CD4-positive, alpha-beta T cell treated with Interferon alpha-2 for 1 hour (primary cell): ENCODE results near the gene CHN2.

Experiments used
- DNase-seq, 2 donors: peaks; one replicate each; pipeline ENCODE4 v3.0.0-alpha.2; 2020 to 2022

CHN2 gene

DNA sequence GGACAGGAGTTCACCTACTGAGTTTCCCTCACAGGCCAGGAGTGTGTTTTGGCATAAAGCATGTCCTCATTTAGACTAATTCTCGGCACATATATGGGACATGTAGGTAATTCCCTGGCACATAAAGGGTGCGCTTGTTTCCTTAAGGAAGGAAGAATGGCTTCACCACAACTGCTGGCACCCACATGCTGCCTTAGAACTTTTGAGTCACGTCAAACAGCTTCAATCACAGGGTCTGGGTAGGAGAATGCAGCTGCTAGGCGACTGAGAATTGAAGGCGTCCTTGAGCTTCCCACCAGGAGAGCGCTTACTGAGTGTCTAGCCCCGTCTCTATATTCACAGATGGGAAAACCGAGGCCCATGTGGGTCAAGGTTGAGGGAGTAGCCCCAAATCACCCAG, 146.1 kb downstream of the CHN2 start:
- no peak for DNase-seq

GRCh38 chr7:29341156-29341555, 146.6 kb downstream of the CHN2 start:
- DNase-seq, result no peak

DNA sequence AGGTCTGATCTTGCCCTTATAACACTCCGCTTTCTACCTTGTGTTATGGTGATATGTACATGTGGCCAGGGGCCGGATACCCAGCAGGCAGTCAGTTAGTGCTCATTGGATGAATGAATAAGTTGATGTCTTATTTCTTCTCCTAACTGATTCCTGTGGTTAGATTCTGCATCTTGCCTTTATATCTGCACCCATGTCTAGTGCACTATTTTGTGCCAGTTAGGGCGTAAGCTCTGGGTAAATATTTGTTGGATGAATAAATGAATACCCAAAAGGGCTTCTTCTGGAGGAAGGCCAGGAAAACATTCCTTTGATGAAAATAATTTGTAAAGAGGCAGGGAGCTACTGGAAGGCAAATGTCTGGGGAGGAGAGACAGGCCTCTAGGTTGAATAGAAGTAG, 148.2 kb downstream of the CHN2 start:
- no peak for DNase-seq

DNA sequence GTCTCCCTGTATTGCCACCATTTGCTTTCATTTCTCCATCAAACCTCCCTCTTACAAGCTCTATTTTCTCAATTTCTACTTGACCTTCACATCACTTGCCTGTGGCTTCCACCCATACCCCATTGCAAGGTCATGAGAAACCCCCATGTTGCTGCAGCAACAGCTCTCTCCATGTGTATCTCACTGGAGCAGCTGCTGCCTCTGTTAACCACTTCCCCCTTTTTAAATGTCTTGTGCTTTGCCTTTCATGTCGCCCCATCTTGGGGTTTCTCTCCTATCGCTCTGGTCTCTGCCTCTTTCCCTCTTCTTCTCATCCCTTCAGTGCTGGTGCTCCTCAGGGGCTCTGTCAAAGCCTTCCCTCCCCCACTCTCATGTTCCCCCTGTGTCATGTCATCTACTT, 148.8 kb downstream of the CHN2 start:
- DNase-seq, result peak; percentile 8 to 16

- DNase-seq, result no peak
Observed at GRCh38 chr7:29344334-29344978, 149.9 kb downstream of the CHN2 start.

DNA sequence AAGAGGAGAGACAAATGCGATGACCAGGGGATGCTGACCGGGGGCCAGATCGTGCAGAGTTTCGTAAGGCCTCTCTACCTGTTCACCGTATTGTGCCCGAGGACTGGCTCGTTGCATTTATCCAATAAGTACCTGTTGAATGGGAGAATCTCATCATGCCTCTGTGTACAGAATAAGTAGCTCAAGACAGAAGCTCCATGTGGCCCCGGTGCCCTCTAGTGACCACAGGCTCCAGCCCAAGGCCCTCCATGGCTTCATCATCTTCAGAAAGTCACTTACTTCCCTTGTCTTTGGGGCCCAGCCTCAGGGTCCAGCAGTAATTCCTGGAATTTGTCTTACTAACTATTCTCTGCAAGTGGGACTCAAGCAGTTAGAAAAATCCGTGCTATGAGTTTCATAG, 151.0 kb downstream of the CHN2 start:
- peak in 1 of 2 donors; percentile 4 for DNase-seq

DNA sequence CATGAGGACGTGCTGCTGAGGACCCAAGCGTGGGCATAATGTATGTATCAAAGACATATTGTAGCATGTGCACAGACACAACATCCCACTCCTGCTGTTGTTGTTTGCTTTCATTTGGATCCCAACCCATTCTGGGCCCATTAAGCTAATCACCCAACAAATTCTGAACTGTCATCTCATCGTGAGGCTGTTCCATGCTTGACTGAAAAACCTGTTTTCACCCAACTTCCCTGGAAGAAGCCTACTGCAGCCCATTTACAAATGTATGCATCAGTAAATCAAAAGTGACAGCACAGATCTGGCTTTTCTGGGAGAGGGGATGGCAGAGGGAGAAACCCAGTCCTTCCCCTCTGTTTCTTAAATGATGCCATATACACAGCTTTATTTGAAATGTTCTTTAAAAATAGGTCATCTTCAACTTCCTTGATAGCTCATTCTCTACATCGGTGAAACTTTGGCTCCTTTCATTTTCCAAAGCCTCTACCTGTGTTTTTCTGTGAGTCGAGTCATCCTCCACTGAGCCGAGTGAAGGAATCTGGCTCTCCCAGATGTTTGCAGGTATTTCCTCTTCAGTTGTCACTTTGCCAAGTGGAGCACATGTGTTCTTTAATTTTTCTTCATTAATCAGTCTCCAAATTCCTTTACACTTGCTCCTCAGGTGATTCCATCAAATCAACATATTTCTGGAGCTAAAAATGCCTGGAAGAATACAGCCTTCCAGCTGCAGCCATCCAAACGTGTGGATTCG, 151.8 kb downstream of the CHN2 start:
- DNase-seq, result no peak

DNA sequence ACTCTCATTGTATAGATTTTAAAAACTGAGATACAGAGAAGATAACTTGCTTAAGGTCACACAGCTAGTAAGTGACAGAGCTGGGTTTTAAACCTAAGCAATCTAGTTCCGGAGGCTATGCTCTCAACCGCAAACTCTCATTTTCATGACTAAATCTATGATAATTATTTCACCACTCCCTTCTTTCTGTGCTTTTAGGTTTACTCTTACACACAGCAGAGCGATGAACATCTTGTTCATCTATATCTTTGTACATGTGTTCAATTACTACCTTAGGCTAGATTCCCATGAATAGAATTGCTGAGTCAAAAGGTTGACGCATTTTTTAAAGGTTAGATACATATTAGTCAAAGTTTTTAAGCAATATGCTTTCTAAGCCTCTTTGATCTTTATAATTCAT, 154.8 kb downstream of the CHN2 start:
- no peak for DNase-seq

- no peak for DNase-seq
Observed at GRCh38 chr7:29350351-29350750, 155.8 kb downstream of the CHN2 start.

DNA sequence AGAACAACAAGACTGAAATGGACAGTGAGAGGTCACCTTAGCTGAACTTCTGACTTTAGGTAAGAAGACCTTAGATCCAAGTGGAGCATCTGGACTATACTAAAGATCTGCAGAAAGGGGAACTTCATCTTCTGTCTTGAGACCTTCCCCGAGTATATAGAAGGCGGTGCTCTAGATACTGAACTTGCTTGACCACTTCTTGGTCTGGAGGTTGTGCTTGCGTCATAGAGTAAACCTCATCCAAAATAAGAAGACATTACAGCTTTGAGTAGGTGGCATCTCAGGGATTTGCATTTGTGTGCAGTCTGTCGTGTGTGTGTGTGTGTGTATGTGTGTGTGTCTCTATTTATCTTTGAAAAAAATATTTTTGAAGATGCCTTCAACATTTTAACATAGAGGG, 157.5 kb downstream of the CHN2 start:
- DNase-seq, result no peak

GRCh38 chr7:29353810-29354209, 159.2 kb downstream of the CHN2 start:
- DNase-seq, result no peak

DNA sequence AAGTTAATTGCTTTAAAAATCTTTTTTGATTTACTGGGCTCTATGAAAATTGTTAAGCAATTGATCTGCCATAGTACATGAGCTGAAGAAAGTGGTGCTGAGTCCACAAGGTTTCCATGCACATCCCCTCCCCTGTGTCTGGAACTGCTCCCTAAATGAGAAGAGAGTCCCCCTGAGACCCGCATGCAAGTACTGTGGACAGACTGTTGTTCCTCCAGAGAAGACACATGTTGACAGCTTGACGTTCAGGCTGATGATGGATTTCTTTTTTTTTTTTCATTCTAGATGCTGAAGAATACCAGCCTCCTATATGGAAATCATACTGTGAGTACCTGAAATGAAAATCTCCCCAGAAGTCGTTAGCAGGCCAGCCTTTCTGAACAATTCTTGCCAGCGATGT, 159.8 kb downstream of the CHN2 start:
- DNase-seq, result no peak

DNA sequence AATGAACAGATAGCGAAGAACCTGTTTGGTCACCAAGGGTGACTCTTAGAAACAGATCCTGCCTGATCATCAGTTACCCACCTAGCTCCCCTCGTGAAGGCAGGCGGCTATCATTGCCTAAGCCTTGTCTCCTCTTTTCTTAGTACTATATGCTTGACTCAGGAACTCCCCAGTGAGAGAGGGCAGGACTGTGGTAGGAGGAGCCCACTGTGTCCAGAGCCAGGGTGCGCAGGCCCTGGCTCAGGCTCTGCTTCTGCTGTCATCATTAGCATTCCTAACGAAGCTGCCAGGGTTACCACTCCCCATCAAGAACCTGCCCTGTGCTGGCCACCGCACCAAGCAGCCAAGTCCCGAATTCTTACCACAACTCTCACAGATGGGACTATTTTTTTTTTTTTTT, 160.8 kb downstream of the CHN2 start:
- no peak for DNase-seq

DNA sequence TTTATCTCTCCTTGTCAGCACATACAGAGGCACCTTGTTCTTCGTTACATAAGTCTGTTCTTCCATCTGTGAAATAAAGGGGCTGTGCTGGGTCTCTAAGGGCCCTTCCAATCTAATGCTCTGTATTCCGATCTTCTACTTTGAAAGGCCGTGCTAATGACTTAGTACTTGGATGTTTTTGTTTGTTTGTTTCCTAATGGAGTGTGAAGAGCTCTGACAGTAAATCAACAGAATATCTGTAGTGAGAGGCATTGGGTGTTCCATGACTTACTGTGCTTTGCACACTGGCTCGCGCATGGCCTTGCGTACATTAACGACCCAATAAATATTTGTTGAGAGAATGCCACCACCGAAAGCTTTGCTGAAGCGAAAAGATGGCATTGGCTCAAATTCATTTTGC, 162.1 kb downstream of the CHN2 start:
- no peak for DNase-seq

GRCh38 chr7:29359482-29360093, 165.0 kb downstream of the CHN2 start:
- no peak for DNase-seq

DNA sequence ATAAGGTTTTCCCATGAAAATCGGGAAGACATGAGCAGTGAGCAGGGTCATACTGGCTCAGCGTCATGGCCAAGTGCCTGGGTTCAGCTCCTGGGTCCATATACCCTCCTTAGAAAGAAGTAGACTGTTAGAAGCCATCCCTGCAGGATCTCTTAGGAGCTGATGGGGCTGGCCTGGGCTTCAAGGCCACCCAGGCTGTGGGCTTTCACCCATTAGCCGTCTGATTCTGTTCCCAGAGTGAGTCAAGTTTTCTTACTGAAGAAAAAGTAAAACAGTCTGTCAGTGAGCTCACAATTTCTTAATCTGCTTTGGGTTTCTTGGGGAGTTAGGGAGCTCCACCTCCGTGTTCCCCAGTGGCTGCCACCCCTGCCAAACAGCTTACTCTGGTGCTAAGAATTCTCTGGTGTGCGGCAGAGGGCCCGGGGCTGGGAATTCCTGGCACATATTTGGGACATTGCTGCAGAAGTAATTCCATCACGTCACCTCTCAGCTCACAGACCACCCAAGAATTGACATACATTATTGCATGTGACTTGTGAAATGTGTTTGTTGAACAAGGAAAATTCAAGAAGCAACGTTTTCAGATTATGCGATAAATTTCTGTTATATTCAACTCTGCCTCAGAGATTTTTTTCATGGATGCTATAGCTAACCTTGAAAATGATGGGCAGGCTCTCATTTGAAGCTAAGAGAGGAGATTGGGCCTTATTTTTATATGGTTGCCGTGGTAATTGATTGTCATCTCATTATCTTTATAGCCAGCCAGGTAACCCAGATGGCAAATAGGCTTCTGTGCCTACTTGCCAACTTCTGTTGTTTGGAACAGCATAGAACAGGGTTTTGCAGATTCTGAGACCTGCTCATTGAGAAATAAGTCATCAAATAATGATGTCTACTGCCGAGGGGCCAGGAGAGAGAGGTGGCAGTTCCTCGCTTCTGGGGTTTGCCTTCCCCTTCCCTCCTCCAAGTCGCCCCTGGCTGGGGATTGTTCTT, 166.4 kb downstream of the CHN2 start:
- no peak for DNase-seq

DNA sequence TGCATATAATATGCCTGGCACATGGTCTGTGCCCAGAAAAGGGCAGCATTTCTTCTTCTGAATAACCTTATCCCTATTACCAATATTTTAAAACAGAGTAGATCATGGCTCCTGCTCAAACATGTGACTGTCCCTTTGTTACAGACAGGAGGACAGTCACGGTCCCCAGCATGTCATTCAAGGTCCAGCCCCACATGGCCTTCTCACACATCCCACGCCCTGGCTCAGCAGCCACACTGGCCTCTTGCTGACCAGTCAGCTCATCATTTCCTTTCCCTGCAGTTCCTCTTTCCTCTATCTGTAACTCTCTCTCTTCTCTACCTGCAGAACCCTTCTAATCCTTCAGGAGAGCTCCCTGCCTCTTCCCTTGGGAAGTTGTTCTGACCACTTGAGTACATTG, 167.8 kb downstream of the CHN2 start:
- no peak for DNase-seq

- no peak for DNase-seq
Observed at GRCh38 chr7:29363636-29364425, 169.3 kb downstream of the CHN2 start.

GRCh38 chr7:29364661-29365060, 170.1 kb downstream of the CHN2 start:
- DNase-seq, result no peak

- DNase-seq, result no peak
Observed at GRCh38 chr7:29365423-29365822, 170.8 kb downstream of the CHN2 start.

DNA sequence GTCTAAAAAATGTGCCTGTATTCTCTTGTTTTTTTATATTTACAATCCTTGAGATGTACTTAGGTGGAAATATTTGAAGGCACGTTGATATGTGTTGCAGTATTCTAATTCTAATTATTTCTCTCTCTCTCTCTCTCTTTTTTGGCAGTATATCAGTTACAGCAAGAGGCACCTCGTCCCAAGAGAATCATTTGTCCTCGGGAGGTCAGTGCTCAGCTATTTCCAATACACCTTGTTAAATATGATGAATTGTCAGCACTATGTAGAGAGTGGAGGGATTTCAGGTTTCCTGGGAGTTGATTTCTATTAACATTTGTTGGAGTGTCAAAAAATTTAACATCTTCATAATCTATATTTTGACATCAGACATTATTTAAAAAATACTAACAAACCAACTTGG, 173.2 kb downstream of the CHN2 start:
- no peak for DNase-seq

- DNase-seq, result no peak
Observed at GRCh38 chr7:29369909-29370488, 175.4 kb downstream of the CHN2 start.
